GM19239 (cell line): ENCODE results near the gene KIF3C.
"Not testable (repeated sequence)": the region's sequence is repeated elsewhere in the genome, so short reads cannot be mapped to it uniquely, and the experiment has no call there.

Experiments used
- DNase-seq: peaks from one replicate; pipeline ENCODE4 v3.0.0; 2011; ENCODE audit warnings: low spot score; ENCODE audit not compliant: insufficient read length
- FAIRE-seq: peaks from 2 replicates; lab custom pipeline; 2011; peaks lifted over from hg19 to GRCh38; lab: Jason Lieb, UNC

The KIF3C gene

DNA sequence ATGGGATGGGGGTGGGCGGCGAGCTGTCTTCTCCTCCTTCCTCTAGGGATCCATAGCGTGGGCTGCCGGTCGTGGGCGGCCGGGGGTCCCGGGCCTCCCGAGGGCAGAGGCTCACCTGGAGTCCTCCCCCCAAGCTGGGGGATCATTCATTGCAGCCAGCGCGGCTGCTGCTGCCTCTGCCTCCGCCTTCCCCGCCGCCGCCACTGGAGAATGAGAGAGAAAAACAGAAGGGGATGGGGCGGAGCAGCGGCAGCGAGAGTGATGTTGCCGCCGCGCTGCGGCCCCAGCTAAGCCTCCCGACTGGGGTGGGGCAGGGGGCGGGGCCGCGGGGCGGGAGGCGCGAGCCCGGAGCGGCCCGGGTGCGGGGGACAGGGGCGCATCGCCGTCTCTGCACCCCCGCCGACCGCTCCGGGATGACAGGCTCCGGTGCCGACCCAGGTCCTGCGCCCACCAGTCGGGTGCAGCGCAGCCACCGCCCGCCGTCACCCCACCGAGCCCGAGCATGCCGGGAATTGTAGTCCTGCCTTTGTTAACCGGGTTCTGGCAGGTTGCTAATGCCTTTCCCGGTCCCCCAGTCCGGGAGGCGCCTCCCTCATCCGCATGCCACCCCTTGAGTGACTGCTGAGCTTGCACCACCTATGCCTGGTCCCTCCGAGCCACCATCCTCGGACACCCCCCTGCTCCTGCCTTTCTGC lies at the start of gene KIF3C:
TSS of gene KIF3C (minus strand) at position 225 of the 695 bp plus-strand sequence. CDS start 580 bp downstream, outside the sequence.
- DNase-seq (peak; percentile 70), FAIRE-seq (peak; percentile 33)

DNA sequence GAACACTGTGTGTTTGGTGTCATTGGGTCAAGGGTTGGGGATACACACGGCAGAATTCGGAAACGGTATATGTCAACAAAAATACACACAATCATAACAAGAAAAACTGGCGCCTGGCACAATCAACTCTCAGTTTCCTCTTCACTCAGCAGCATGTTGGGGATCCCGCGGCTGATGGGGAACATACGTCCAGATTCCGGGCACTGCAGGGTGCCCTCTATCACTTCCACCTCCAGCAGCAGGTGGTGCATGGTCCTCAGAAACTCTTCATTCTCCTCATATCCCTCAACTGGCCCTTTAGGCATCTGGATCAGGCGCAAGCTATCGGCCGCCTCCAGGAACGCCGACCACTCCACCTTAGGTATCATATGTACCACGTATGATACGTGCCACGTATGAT lies 45.8 kb upstream of the KIF3C start:
- FAIRE-seq, DNase-seq: not testable (repeated sequence)

DNA sequence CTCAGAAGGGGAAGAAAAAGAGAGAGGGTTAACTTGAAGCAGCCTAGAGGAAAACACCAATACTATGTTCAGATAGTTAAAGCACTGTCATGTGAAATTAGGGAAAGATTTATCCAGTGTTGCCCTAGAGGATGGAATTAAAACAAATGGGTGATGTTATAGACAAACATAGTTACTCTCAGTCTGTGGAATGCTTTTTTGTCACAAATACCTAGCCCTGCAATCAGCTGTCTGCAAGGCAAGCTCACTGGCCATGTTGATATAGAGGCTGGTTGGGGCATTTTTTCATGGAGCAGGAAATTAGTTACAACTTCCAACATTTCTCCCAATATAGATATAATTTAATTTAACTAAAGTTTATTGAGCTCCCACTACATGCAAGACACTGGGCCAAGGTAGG lies 43.2 kb upstream of the KIF3C start:
- FAIRE-seq (no peak), DNase-seq (no peak)

DNA sequence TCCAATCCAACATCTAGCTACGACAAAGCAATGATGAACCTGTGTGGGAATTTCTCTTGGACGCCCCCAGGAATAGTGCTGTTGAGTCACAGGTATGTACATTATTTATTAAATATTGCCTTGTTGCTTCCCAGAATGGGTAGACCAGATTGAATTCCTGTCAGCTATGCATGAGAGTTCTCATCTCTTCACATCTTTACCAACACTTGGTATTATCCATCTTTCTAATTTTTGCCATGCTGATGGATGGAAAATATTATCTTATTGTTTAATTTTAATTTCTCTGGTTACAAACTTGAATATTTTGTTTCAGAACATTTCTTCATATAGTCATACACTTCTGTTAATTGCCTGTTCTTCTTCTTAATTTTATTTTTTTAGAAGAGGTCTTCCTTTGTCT lies 42.0 kb upstream of the KIF3C start:
- FAIRE-seq (no peak), DNase-seq (no peak)

DNA sequence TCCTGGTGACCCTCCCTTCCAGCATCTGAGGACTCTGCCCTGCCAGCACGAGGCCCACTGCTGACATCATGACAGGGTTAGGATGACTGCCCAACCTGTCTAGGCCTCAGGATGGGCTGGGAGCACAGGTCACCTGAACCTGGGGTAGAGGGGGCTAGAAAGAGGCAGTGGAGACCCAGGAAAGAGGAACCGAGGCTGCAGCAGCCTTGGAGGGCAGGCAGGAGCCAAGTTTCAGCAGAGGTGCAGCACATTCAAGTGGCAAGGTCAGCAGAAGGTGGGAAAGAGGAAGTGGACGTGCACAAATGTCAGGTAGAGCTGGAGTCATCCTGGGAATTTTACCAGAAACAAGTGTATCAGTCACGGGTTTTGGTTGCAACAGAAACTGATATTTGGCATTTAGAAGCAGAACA lies 37.9 kb upstream of the KIF3C start:
- no peak for FAIRE-seq
- DNase-seq = no peak

DNA sequence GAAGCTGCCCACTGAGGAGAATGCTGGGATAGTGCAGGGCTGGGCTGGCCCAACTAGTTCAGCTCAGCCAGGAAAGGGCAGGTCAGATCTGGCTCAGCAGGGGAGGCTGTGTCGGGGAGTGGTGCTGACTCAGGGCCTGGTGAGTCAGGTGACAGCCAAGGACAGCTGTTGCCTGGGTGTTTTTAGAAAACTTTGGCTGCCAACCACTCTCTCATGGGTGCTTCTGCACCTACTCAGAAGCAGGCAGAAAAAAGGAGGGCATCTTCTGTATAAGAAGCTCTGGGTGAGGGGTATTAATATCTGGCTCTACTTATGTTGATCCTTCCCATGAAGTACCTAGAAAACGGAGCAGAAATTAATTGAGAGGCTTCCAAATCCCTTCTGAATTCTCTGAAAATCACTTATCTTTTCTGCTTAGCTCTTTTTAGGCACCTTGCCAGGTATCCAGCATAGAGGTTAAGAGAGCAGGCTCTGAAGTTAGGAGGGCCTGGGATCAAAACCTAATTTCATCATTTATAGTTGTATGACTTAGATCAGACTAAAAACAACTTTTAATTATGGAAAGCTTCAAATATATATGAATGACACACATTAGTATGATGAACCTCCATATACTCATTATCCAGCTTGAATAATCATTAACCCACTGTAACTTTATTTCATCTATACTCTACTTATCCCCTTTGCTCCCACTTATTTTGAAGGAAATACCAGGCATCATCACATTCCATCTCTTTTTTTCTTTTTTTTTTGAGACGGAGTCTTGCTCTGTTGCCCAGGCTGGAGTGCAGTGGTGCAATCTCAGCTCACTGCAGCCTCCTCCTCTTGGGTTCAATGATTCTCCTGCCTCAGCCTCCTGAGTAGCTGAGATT lies 36.1 kb upstream of the KIF3C start:
- FAIRE-seq (no peak), DNase-seq (no peak)

DNA sequence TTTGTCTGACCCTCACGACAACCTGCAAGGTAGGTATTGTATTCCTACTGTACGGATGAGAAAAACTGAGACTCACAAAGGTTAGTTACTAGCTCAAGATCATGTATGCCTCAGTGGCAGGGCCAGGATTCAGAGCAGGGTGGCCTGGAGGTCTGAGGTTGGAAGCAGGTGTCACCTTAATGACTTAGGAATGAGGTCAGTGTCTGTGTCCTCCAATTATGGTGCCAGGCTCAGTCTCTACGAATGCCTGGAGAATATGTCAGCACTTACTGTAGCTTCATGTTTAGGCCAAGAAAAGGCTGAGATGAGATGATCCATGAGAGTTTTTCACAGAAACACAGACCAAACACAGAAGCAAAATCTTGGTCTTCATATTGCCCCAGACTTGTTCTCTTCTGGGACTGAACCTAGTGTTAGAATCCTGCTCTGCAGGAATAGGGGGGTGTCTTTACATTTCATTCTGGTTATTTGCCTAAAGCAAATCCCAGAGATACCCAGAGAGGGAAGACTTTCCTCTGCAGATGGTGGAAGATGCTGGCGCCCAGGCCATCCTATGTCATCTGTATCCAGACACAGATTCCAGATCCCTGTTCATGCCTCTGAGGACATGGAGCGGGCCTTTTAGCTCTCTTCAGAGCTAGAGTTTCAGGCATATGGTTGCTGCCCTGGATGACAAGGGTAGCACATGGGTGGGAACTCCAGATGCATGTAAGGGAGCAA lies 35.3 kb upstream of the KIF3C start:
- DNase-seq = no peak
- no peak for FAIRE-seq

DNA sequence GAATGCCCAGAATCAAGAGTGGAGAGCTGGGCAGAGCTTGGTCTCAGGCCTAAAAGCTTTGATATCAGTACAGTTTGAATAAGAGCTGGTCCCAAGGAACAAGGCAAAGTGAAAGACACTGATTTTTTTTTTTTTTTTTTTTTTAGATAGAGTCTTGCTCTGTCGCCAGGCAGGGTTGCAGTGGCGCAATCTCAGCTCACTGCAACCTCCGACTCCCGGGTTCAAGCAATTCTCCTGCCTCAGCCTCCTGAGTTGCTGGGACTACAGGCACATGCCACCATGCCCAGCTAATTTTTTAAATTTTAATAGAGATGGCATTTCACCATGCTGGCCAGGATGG lies 34.4 kb upstream of the KIF3C start:
- not testable (repeated sequence) for FAIRE-seq, DNase-seq

DNA sequence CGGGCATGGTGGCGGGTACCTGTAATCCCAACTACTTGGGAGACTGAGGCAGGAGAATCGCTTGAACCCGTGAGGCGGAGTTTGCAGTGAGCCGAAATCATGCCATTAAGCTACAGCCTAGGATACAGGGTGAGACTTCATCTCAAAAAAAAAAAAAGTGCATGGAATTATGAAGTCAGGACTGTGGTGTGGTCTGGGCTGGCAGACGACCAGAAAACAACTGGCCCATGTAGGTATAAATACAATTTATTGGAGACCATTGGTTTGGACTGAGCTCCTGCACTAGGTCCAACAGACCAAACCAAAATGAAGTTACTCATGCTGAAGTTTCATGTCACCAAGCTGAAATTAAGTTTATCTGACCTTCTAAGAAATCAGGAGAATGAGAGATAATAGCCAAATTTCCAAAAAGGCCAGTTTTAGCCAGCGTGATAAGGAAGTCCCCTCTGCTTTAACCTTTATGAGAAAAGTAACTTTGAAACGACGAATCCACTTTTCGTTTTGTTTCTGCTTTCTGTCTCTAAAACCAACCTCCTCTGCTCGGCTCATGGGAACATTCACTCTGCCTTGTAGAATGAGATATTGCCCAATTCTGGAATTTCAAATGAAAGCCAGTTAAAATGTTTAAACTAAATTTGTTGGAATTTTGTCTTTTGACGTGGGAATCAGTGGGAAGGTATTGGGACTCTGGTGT lies 33.9 kb upstream of the KIF3C start:
- FAIRE-seq (no peak), DNase-seq (no peak)

DNA sequence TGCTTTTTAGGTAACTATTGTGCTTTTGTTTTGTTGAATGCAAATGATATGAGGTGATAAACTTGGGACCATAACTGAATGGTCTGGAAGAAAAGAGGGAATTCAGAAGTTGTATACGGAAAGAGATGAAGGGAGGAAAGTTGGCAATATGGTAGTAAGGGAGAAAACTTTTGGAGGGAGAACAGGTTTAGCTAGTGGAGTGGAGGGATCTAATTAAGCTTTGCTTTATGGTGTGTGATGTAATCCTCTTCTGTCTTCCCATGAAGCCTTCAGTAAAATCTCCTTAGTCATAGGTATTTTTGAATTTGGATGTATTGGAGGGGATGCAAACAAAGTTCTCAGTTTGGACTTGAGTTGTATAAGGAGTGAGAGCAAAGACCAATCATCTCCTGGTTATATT lies 31.4 kb upstream of the KIF3C start:
- no peak for FAIRE-seq

DNA sequence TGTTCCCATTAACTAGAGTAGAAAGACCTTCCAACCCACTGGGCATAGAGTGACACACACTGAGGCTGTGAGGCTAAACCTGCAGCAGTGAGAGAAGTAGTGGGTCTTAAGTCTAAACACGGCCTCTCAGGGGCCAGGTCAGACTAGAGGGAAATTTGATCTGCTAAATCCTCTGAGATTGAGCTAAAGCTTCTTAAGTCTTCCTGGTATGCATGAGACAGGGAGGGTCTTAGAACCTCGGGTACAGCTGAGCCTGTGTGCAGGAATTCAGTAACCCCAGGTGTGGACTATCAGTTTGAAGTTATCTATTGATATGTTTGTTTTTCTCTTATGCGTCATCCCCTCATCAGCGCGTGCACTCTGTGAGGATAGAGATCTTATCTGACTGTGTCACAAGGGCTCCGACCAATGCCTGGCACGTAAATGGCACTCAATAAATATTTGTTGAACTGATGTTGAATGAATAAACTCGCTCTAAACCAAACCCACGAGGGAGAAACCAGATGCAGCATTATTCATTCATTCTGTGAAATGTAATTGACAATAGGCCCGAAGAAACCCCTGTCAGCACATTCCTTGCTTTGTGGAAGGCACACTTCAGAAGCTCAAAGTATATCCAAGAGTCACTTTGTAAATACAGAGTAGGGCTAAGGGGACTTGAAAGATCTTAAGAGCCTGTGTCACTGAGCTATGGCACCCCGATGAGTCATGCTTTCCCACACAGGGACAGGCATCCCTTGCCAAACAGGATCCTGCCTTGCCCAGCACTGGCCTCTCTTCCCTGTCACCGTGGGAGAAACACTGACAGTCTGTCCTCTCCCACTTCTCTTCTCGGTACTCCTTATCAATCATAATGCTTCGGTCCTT lies 29.9 kb upstream of the KIF3C start:
- DNase-seq (no peak), FAIRE-seq (no peak)

More for the DNA sequence above, 31.4 kb upstream of the KIF3C start:
- no peak for DNase-seq

DNA sequence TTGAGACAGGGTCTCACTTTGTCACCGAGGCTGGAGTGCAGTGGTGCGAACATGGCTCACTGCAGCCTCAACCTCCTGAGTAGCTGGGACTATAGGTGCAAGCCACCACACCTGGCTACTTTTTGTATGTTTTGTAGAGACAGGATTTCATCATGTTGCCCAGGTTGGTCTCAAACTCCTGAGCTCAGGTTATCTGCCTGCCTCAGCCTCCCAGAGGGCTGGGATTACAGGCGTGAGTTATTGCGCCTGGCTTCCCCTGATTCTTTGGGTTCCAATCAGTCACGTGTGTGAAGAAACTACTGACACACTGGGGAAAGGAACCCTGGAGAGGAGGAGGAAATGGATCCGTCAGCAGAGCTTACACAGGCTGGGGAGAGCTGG lies 29.3 kb upstream of the KIF3C start:
- no peak for DNase-seq
- no peak for FAIRE-seq

DNA sequence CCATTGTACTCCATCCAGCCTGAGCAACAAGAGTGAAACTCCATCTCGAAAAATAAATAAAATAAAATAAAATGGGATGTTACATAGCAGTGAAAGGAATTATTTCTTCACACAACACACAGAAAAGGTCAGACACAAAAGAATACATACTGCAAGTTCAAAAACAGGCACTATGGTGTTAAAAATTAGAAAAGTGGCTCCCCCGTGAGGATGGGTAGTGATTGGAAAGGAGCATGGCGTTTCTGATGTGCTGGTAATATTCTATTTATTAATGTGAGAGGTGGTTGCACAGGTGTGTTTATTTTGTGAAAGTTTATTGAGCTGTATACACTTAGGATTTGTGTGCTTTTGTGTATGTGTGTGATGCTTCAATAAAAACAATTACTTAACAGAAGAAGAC lies 28.6 kb upstream of the KIF3C start:
- DNase-seq = no peak
- no peak for FAIRE-seq

DNA sequence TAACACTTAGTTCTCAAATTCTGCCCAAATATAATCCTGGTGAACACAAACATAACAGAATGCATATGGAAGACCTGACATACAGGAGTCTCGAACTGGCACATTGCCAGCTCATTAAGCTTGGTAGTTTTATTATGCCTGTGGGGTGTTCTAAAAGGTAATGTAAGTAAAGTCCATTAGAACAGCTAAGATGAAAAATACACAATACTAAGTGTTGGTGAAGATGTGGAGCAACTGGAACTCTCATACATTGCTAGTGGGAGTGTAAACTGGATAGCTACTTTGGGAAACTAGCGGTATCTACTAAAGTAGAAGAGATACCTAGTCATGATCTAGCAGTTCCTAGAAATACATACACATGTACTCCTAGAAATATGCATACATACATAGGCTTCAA lies 27.3 kb upstream of the KIF3C start:
- no peak for FAIRE-seq
- no peak for DNase-seq

DNA sequence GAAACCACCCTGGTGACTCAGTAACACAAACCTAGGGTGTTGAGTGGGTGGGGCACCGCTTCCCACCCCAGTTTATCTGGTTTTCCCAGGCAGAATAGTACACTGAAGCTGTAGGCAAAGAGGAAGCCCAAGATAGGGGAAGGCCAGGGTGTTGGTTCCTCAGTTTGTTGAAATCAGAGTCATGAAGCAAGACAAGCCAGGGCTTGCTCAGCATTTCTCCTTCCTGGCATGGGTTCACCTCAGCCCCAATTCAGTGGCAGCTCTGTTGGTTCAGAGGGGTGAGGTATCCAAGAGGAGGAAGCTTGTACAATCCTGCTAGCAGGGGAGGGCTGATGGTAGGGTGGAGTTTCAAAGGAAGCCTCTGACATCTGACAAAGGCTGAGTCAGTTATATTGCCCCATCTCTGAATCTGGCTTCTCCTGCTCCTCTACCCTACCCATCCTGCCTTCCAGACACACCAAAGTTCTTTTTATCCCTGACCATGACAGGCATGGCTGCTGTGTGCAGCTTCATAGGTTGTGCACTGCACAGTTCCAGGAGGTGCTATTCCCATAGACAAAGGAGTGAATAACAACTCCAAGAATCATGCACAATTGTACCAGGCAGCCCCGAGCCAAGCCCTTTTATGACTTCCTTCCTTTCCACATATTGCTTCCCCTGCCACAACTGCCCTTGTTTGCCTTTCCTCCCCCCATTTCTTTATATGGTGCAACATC lies 26.7 kb upstream of the KIF3C start:
- DNase-seq (no peak), FAIRE-seq (no peak)

DNA sequence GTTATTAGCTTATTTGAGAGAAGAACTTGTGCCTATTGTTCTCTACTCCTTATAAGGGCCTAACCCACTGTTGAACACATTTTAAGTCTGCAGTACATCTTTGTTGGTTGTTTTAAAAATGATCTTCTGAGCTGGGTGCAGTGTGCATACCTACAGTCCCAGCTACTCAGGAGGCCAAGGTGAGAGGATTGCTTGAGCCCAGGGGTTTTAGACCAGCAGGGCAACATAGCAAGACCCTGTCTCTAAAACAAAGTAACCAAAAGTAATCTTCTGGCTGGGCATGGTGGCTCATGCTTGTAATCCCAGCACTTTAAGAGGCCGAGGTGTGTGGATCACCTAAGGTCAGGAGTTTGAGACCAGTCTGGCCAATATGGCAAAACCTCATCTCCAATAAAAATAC lies 25.8 kb upstream of the KIF3C start:
- no peak for DNase-seq
- FAIRE-seq = no peak

DNA sequence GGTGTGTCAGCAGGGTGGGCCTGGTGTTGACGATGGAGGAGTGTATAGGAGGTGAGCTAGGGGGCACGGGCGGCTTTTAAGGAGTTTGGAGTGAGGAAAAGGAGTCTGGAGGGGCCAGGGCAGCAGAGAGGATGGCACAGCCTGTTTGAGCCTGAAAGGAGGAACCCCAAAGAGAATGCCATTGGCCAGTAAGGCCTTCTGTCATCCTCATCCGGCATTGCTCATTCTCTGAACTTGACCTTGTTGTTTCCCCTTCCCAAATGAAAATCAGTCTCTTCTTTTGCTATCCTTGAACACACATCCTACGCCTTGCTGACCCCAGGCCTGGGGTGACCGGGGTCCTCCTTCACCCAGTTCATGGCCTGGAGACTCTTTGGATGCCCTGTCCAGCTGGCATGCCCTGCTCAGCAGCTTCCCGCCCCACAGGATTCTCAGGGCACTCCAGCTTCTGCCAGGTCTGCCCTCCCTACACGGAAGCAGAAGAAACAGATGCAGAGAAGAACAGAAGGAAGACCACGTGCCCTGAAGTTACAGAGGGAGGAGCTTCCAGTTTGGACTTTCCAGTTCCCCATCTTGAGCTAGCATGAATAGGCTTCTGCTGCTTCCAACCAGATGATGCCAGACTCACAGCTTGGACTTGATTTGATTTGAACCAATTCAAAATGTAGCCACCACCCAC lies 20.5 kb upstream of the KIF3C start:
- DNase-seq (no peak), FAIRE-seq (no peak)

DNA sequence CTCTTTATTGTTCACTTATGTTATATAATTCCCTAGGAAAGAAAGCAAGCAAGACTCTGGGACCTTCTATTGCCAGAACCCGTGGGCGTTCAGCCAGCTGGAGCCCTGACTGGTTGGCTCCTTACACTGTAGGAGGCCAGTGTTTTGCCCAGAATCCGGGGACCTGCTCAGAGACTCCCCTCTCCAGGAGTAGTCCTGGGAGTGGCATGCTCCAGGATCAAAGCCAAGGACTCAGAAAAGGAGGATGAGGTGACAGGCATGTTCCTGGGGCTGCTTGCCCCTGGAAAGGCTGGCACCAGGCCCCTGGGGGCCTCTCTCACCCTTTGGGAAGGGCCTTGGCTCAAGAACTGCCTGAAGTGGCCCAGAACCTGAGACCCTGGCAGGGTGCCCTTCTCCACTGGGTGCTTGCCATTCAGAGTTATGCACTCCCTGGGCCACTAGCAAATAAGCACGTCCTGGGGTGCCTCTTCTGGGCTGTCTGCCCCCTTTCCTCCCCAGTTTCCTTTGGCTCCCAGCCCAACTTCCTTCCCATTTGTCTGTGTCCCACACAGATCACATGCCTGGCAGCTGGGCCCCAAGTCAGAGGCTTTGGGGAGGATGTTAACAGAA lies 19.6 kb upstream of the KIF3C start:
- DNase-seq = no peak
- no peak for FAIRE-seq
